Rectal smooth muscle tissue (tissue), 1 donor: ENCODE results near the gene TFB1M.
A peak's percentile ranks its signal among the peaks of the same experiment; 100 is the strongest.

Experiments used
- H3K27ac ChIP-seq: one replicate; pipeline ENCODE4 v1.7.0; 2013; ENCODE audit warnings: low read depth, low read length, inconsistent platforms
- H3K27me3 ChIP-seq: one replicate; pipeline ENCODE4 v1.7.0; 2013; ENCODE audit warnings: low read length; ENCODE audit not compliant: control insufficient read depth, insufficient read depth
- H3K36me3 ChIP-seq: one replicate; pipeline ENCODE4 v1.7.0; 2013; ENCODE audit warnings: low read length; ENCODE audit not compliant: control insufficient read depth, insufficient read depth
- H3K4me1 ChIP-seq: one replicate; pipeline ENCODE4 v1.7.0; 2013; ENCODE audit warnings: low read length; ENCODE audit not compliant: control insufficient read depth, insufficient read depth
- H3K4me3 ChIP-seq: one replicate; pipeline ENCODE4 v1.7.0; 2013; ENCODE audit warnings: low read length
- H3K9ac ChIP-seq: one replicate; pipeline ENCODE4 v1.7.0; 2013; ENCODE audit warnings: low read length

TFB1M gene

GRCh38 chr6:155250701-155251381, 63.4 kb downstream of the TFB1M start:
- Histone ChIP-seq H3K4me1 (peaks cover 6% of the 10 kb centered on the region), H3K36me3 (peaks cover 14% of the 10 kb centered on the region), H3K9ac (no peak overlapping the region), H3K27me3 (no peaks in the 10 kb centered on the region), H3K27ac (no peak overlapping the region), H3K4me3 (no peak overlapping the region)

GRCh38 chr6:155248008-155249001, 66.0 kb downstream of the TFB1M start:
- Histone ChIP-seq H3K4me1 (peaks cover 6% of the 10 kb centered on the region), H3K27ac (peak overlapping the region; percentile 64), H3K36me3 (peaks cover 7% of the 10 kb centered on the region), H3K4me3 (no peak overlapping the region), H3K27me3 (no peaks in the 10 kb centered on the region), H3K9ac (no peak overlapping the region)

GRCh38 chr6:155247618-155248007, 66.7 kb downstream of the TFB1M start:
- Histone ChIP-seq H3K4me1 (peaks cover 6% of the 10 kb centered on the region), H3K27me3 (no peaks in the 10 kb centered on the region), H3K36me3 (peaks cover 7% of the 10 kb centered on the region), H3K4me3 (no peak overlapping the region), H3K9ac (no peak overlapping the region), H3K27ac (peak overlapping the region; percentile 64)

- Histone ChIP-seq H3K36me3 (peaks cover 7% of the 10 kb centered on the region), H3K4me1 (peaks cover 6% of the 10 kb centered on the region), H3K4me3 (no peak overlapping the region), H3K27me3 (no peaks in the 10 kb centered on the region), H3K9ac (no peak overlapping the region), H3K27ac (no peak overlapping the region)
Measured at GRCh38 chr6:155246825-155247224, 67.5 kb downstream of the TFB1M start.

GRCh38 chr6:155245831-155246230, 68.5 kb downstream of the TFB1M start:
- Histone ChIP-seq H3K4me3 (no peak overlapping the region), H3K27me3 (no peaks in the 10 kb centered on the region), H3K36me3 (peaks cover 3% of the 10 kb centered on the region), H3K9ac (no peak overlapping the region), H3K27ac (no peak overlapping the region), H3K4me1 (peaks cover 7% of the 10 kb centered on the region)

- H3K4me3 ChIP-seq = no peak overlapping the region
- peaks cover 10% of the 10 kb centered on the region for H3K4me1 ChIP-seq
- no peaks in the 10 kb centered on the region for H3K27me3 ChIP-seq
- H3K9ac ChIP-seq = no peak overlapping the region
- H3K27ac ChIP-seq = no peak overlapping the region
- no peaks in the 10 kb centered on the region for H3K36me3 ChIP-seq
Measured at GRCh38 chr6:155245193-155245592, 69.1 kb downstream of the TFB1M start.

- no peaks in the 10 kb centered on the region for H3K27me3 ChIP-seq
- H3K4me3 ChIP-seq = no peak overlapping the region
- peaks cover 10% of the 10 kb centered on the region for H3K4me1 ChIP-seq
- H3K9ac ChIP-seq = no peak overlapping the region
- H3K27ac ChIP-seq = no peak overlapping the region
- H3K36me3 ChIP-seq = no peaks in the 10 kb centered on the region
Measured at GRCh38 chr6:155244434-155244833, 69.8 kb downstream of the TFB1M start.

GRCh38 chr6:155241966-155242365, 72.3 kb downstream of the TFB1M start:
- Histone ChIP-seq H3K9ac (no peak overlapping the region), H3K4me1 (peaks cover 4% of the 10 kb centered on the region), H3K27me3 (no peaks in the 10 kb centered on the region), H3K4me3 (no peak overlapping the region), H3K36me3 (no peaks in the 10 kb centered on the region), H3K27ac (peak overlapping the region; percentile 4)

GRCh38 chr6:155240905-155241600, 73.2 kb downstream of the TFB1M start:
- H3K4me3 ChIP-seq = no peak overlapping the region
- H3K9ac ChIP-seq = no peak overlapping the region
- peak overlapping the region; percentile 64 for H3K27ac ChIP-seq
- no peaks in the 10 kb centered on the region for H3K27me3 ChIP-seq
- H3K4me1 ChIP-seq = peaks cover 4% of the 10 kb centered on the region
- no peaks in the 10 kb centered on the region for H3K36me3 ChIP-seq

- peaks cover 13% of the 10 kb centered on the region for H3K4me1 ChIP-seq
- H3K9ac ChIP-seq = no peak overlapping the region
- H3K27ac ChIP-seq = no peak overlapping the region
- no peaks in the 10 kb centered on the region for H3K27me3 ChIP-seq
- H3K4me3 ChIP-seq = no peak overlapping the region
- H3K36me3 ChIP-seq = no peaks in the 10 kb centered on the region
Measured at GRCh38 chr6:155237613-155238012, 76.7 kb downstream of the TFB1M start.

- H3K36me3 ChIP-seq = no peaks in the 10 kb centered on the region
- no peak overlapping the region for H3K4me3 ChIP-seq
- peak overlapping the region; percentile 41 for H3K27ac ChIP-seq
- peaks cover 14% of the 10 kb centered on the region for H3K4me1 ChIP-seq
- H3K9ac ChIP-seq = no peak overlapping the region
- H3K27me3 ChIP-seq = no peaks in the 10 kb centered on the region
Measured at GRCh38 chr6:155235087-155235486, 79.2 kb downstream of the TFB1M start.

- Histone ChIP-seq H3K27me3 (no peaks in the 10 kb centered on the region), H3K4me3 (no peak overlapping the region), H3K27ac (peak overlapping the region; percentile 41), H3K36me3 (no peaks in the 10 kb centered on the region), H3K4me1 (peaks cover 14% of the 10 kb centered on the region), H3K9ac (no peak overlapping the region)
Measured at GRCh38 chr6:155234687-155235086, 79.6 kb downstream of the TFB1M start.
